Measurements from ENCODE around the gene FLRT1.

GRCh38 chr11:64042301-64042700 is 6.6 kb downstream of the FLRT1 start:
- TF ChIP-seq CTCF (IDR thresholded peaks at IDR 0.05; ENCODE audit: insufficient read depth, low read length, poor library complexity, severe bottlenecking), result no peak
- no peak for TF ChIP-seq EZH2phosphoT487 (conservative IDR thresholded peaks at IDR 0.05; ENCODE audit: low read length)

Measured in SU-DHL-6 (cell line).